Glutamatergic neuron (in vitro differentiated cells): Measurements from ENCODE around the gene LMBR1. TPM values are rescaled to one million over a fixed set of nuclear protein-coding genes. Genes with fewer than 3 reads are reported as not detected.
"Not testable (repeated sequence)": the region's sequence is repeated elsewhere in the genome, so short reads cannot be mapped to it uniquely, and the experiment has no call there.

Experiments used
- DNase-seq: peaks from one replicate; pipeline ENCODE4 v3.0.0; 2022
- H3K27ac Mint-ChIP-seq: one replicate; pipeline ENCODE4 v1.8.0; 2020; ENCODE audit warnings: mild to moderate bottlenecking, mixed read lengths, inconsistent platforms; ENCODE audit not compliant: unreplicated experiment
- H3K27me3 Mint-ChIP-seq: one replicate; pipeline ENCODE4 v1.8.0; 2020; ENCODE audit warnings: mild to moderate bottlenecking, moderate library complexity, mixed read lengths, inconsistent platforms; ENCODE audit not compliant: unreplicated experiment
- H3K36me3 Mint-ChIP-seq: one replicate; pipeline ENCODE4 v1.8.0; 2020; ENCODE audit warnings: mild to moderate bottlenecking, mixed read lengths, inconsistent platforms; ENCODE audit not compliant: unreplicated experiment
- H3K4me1 Mint-ChIP-seq: one replicate; pipeline ENCODE4 v1.8.0; 2020; ENCODE audit warnings: mild to moderate bottlenecking, low read depth, mixed read lengths, inconsistent platforms; ENCODE audit not compliant: unreplicated experiment
- H3K4me3 Mint-ChIP-seq: one replicate; pipeline ENCODE4 v1.8.0; 2020; ENCODE audit warnings: mild to moderate bottlenecking, mixed read lengths, inconsistent platforms; ENCODE audit not compliant: unreplicated experiment
- H3K9me3 Mint-ChIP-seq: one replicate; pipeline ENCODE4 v1.8.0; 2020; ENCODE audit warnings: mild to moderate bottlenecking, moderate library complexity, mixed read lengths, inconsistent platforms; ENCODE audit not compliant: unreplicated experiment
- total RNA-seq: library from RNA; stranded (reverse); fragmentation: NEBNext Ultra II Directional; extraction: Animal tissue kit (Norgen Biotek cat#: 25700); gene quantifications from one replicate; pipeline ENCODE4 v1.2.1, GENCODE V29; 2021; ENCODE audit not compliant: unreplicated experiment
- TF ChIP-seq, protein P1 (sequence below): fragments of 200-600 bp; sonication (generic); IDR thresholded peaks from one replicate; pipeline ENCODE4 v1.5.0; 2021; ENCODE audit not compliant: partially characterized antibody, unreplicated experiment

Gene LMBR1
- total RNA-seq, 1 donor from 2014 or later: 41.0 TPM

DNA sequence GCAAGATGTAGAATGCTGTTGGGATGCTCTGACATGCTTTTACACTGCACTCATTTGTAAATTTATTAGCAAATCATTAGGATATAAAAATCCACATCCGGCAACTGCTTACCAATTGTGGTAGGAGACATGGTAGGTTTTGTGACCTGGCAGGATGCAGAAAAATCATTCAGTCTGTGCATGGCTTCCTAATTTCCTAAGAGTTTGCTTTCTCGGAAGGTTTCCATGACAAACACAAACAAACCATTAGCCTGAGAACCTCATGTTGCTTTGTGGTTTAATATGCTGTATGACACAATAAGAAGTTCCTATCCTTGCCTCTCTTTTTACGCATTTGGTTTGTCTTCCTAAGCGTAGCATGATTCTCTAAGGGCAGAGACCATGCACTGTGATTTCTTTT is 14.7 kb upstream of the LMBR1 start:
- no peak for DNase-seq
- Mint-ChIP-seq H3K9me3 (no peaks in the 10 kb centered on the region), H3K4me1 (no peaks in the 10 kb centered on the region), H3K36me3 (no peaks in the 10 kb centered on the region), H3K27ac (no peak overlapping the region), H3K4me3 (no peak overlapping the region), H3K27me3 (no peaks in the 10 kb centered on the region)
- TF ChIP-seq, protein P1, sequence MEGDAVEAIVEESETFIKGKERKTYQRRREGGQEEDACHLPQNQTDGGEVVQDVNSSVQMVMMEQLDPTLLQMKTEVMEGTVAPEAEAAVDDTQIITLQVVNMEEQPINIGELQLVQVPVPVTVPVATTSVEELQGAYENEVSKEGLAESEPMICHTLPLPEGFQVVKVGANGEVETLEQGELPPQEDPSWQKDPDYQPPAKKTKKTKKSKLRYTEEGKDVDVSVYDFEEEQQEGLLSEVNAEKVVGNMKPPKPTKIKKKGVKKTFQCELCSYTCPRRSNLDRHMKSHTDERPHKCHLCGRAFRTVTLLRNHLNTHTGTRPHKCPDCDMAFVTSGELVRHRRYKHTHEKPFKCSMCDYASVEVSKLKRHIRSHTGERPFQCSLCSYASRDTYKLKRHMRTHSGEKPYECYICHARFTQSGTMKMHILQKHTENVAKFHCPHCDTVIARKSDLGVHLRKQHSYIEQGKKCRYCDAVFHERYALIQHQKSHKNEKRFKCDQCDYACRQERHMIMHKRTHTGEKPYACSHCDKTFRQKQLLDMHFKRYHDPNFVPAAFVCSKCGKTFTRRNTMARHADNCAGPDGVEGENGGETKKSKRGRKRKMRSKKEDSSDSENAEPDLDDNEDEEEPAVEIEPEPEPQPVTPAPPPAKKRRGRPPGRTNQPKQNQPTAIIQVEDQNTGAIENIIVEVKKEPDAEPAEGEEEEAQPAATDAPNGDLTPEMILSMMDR: no peak

DNA sequence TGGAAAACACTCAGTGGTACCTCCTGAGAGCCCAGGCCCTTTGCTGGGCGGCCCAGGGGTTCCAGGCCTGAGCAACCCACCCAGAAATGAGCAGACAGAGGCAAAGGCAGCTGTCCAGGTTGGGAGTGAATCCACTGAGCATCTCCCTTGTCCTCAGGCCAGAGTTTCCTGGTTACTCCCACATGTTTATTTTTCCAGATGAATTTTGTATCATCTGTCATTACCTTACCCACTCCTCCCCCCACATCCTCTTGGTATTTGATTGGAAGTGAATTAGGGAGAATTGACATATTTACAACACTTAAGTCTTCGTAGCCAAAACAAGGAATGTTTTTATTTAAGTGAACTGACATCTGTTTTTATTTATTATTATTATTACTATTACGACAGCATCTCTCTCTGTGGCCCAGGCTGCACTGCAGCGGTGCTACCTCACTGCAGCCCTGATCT is 13.2 kb upstream of the LMBR1 start:
- Mint-ChIP-seq H3K4me1 (no peaks in the 10 kb centered on the region), H3K27me3 (no peaks in the 10 kb centered on the region), H3K36me3 (no peaks in the 10 kb centered on the region), H3K9me3 (no peaks in the 10 kb centered on the region), H3K4me3 (no peak overlapping the region), H3K27ac (no peak overlapping the region)
- TF ChIP-seq, protein P1: no peak
- DNase-seq: no peak

DNA sequence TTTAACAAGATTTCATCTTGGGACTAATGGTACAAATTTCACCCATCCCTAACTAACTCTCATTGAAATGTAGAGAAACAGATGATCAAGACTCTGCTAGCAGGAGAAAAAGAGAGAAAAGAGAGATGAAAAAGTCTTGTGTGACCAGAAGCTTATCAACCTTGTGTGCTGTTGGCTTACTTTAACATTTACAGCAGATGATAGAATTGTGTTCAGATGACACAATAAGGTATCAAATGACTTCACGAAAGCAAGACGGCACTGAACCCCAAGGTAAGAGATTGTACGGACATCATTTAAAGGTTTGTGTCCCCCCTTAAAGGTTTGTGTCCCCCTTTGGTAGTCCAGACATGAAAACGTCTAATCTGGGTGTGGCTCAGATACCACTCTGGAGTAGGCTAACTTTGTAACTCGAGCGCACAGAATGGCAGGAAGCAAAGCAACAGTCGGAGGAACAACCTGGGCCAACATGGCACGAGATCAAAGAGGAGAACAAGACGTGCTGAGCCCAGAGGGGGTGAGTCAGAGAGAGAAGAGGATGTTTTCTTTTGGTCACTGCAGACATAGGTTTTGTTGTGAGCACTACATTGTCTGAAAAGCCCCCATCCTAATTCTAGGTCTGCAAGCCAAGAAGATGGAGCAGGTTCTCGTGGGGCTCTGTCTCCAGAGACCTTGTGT is 10.4 kb upstream of the LMBR1 start:
- no peak overlapping the region for H3K27ac Mint-ChIP-seq
- no peaks in the 10 kb centered on the region for H3K36me3 Mint-ChIP-seq
- no peak overlapping the region for H3K4me3 Mint-ChIP-seq
- no peaks in the 10 kb centered on the region for H3K9me3 Mint-ChIP-seq
- TF ChIP-seq, protein P1: no peak
- no peaks in the 10 kb centered on the region for H3K4me1 Mint-ChIP-seq
- H3K27me3 Mint-ChIP-seq: no peaks in the 10 kb centered on the region
- DNase-seq: no peak

DNA sequence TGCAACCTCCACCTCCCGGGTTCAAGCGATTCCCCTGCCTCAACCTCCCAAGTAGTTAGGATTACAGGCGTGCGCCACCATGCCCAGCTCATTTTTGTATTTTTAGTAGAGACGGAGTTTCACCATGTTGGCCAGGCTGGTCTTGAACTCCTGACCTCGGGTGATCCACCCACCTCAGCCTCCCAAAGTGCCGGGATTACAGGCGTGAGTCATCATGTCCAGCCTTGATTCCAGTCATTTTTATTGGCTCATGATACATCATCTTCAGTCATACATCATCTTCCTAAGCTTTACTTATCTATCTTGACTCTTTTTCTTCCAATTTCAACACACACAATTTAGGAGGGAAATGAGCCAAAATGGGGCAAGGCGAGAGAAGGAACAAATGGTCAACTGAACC is 7.1 kb upstream of the LMBR1 start:
- H3K4me3 Mint-ChIP-seq, DNase-seq, H3K36me3 Mint-ChIP-seq, H3K4me1 Mint-ChIP-seq, H3K27me3 Mint-ChIP-seq, H3K9me3 Mint-ChIP-seq, H3K27ac Mint-ChIP-seq: not testable (repeated sequence)

DNA sequence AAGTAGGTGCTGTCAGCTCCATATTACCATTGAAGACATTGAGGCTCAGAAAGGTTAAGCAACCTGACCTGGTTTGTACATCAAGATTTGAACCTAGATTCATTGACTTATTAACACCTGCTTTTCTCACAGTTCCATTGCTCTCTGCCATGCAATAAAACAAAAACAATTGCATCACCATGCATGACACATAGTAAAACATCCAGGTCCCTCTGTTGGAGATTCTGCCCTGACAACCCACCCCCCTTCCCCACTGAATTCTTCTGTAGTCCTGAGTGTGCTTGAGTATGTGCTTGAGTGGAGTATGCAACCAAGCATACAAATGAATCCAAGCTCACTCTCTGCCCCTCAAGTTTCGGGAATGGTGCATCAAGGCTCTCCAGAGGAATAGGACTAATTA is 6.0 kb upstream of the LMBR1 start:
- Mint-ChIP-seq H3K9me3 (no peaks in the 10 kb centered on the region), H3K27ac (no peak overlapping the region), H3K4me1 (no peaks in the 10 kb centered on the region), H3K4me3 (no peak overlapping the region), H3K36me3 (no peaks in the 10 kb centered on the region), H3K27me3 (no peaks in the 10 kb centered on the region)
- no peak for DNase-seq
- TF ChIP-seq, protein P1: no peak
